Body of pancreas (tissue), 4 donors: ENCODE data around the gene IL12A.

Source experiments
- POLR2A ChIP-seq, 3 donors: fragments of 450-650 bp; IDR thresholded peaks; one replicate each; pipeline ENCODE4 v1.6.1; 2016; ENCODE audit warnings: antibody characterized with exemption in 3 of 3, mild to moderate bottlenecking in 2 of 3
- TF ChIP-seq, protein P1 (sequence below), 7 experiments: fragments of 450-650 bp in 4 of 7; fragments of 200-600 bp in 3 of 7; sonication (generic) in 3 of 7; IDR thresholded peaks; one replicate each; pipeline ENCODE4 v1.5.1; 2016 to 2019; ENCODE audit warnings: antibody characterized with exemption in 7 of 7

DNA sequence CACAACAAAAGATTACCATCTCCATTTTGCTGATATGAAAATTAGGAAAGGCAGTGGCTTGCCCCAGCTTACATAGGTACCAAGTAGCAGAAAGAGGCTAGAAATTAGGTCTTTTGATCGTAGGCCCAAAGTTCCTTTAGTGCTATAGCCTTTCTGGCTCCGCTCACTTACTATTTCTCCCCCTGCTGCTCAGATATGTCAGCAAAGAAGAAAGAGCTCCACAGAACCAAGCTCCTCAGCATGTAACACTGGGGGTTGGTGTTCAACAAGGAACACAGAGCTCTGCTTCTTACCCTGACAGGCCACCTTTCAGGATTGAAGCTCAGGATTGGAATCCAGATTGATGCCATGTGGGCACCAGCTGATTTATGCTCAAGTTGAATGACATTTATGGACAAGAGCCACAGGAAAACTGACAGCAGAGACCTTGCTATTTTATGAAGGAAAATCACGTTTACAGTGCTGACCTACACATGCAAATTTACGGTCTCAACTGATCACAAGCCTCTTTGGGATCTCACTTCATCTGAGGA lies 6.1 kb upstream of the IL12A start:
- TF ChIP-seq, protein P1, sequence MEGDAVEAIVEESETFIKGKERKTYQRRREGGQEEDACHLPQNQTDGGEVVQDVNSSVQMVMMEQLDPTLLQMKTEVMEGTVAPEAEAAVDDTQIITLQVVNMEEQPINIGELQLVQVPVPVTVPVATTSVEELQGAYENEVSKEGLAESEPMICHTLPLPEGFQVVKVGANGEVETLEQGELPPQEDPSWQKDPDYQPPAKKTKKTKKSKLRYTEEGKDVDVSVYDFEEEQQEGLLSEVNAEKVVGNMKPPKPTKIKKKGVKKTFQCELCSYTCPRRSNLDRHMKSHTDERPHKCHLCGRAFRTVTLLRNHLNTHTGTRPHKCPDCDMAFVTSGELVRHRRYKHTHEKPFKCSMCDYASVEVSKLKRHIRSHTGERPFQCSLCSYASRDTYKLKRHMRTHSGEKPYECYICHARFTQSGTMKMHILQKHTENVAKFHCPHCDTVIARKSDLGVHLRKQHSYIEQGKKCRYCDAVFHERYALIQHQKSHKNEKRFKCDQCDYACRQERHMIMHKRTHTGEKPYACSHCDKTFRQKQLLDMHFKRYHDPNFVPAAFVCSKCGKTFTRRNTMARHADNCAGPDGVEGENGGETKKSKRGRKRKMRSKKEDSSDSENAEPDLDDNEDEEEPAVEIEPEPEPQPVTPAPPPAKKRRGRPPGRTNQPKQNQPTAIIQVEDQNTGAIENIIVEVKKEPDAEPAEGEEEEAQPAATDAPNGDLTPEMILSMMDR (IDR thresholded peaks at IDR 0.05): no peak
- TF ChIP-seq POLR2A (IDR thresholded peaks at IDR 0.05): no peak
